PC-3 (cell line): ENCODE measurements around the gene EPO.

ENCODE experiments used
- CTCF ChIP-seq: fragments of 300-600 bp; sonication (generic); conservative IDR thresholded peaks from 2 replicates; pipeline ENCODE4 v1.5.1; 2017; ENCODE audit warnings: antibody characterized with exemption, low read depth, mild to moderate bottlenecking, low read length
- EZH2 ChIP-seq: fragments of 300-600 bp; sonication (generic); IDR thresholded peaks from one replicate; pipeline ENCODE4 v1.6.1; 2017; ENCODE audit warnings: antibody characterized with exemption, mild to moderate bottlenecking, low read length; ENCODE audit not compliant: unreplicated experiment

- no peak for TF ChIP-seq EZH2
- TF ChIP-seq CTCF, result no peak
Measured at GRCh38 chr7:100675105-100675451, 45.2 kb upstream of the EPO start.
